LNCAP (cell line): ENCODE data around the gene OTUD1.

Experiments
- TF ChIP-seq, protein P1 (sequence below): fragments of 450-650 bp; IDR thresholded peaks from 2 replicates; pipeline ENCODE4 v1.5.1; 2017; ENCODE audit warnings: mild to moderate bottlenecking

The OTUD1 gene

DNA sequence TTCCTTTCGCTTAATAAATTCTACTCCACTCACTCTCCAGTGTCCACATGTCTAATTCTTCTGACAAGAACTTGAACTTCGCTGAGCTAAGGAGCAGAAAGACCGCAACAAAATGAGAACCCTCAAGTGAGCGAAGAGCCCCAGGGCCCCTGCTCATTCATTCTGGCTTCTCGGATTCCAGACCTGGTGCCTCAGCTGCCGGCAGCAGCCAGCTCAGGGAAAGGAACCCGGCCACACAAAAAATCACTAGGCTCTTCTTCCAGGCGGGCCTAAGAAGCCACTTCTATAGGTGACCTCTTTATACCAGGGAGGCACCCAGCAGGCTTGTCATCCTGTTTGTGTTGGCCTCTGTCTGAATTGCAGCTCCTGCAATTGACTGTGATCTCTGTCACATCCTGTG is 33.3 kb downstream of the OTUD1 start:
- TF ChIP-seq, protein P1, sequence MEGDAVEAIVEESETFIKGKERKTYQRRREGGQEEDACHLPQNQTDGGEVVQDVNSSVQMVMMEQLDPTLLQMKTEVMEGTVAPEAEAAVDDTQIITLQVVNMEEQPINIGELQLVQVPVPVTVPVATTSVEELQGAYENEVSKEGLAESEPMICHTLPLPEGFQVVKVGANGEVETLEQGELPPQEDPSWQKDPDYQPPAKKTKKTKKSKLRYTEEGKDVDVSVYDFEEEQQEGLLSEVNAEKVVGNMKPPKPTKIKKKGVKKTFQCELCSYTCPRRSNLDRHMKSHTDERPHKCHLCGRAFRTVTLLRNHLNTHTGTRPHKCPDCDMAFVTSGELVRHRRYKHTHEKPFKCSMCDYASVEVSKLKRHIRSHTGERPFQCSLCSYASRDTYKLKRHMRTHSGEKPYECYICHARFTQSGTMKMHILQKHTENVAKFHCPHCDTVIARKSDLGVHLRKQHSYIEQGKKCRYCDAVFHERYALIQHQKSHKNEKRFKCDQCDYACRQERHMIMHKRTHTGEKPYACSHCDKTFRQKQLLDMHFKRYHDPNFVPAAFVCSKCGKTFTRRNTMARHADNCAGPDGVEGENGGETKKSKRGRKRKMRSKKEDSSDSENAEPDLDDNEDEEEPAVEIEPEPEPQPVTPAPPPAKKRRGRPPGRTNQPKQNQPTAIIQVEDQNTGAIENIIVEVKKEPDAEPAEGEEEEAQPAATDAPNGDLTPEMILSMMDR: no peak

GRCh38 chr10:23474081-23474480 is 35.2 kb downstream of the OTUD1 start:
- TF ChIP-seq, protein P1: no peak

GRCh38 chr10:23474626-23475025 is 35.8 kb downstream of the OTUD1 start:
- TF ChIP-seq, protein P1: no peak

DNA sequence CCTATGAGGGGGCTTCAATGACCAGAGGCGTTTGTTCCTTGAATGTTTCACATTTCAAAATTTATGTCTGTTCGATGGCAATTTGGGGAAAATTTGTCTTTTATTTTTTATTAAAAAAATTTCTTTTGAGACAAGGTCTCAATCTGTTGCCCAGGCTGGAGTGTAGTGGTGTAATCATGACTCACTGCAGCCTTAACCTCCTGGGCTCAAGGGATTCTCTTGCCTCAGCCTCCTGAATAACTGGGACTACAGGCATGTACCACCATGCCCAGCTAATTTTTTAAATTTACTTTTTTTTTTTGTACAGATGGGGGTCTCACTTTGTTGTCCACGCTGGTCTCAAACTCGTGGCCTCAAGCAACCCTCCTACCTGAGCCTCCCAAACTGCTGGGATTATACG is 39.7 kb downstream of the OTUD1 start:
- TF ChIP-seq, protein P1: no peak

DNA sequence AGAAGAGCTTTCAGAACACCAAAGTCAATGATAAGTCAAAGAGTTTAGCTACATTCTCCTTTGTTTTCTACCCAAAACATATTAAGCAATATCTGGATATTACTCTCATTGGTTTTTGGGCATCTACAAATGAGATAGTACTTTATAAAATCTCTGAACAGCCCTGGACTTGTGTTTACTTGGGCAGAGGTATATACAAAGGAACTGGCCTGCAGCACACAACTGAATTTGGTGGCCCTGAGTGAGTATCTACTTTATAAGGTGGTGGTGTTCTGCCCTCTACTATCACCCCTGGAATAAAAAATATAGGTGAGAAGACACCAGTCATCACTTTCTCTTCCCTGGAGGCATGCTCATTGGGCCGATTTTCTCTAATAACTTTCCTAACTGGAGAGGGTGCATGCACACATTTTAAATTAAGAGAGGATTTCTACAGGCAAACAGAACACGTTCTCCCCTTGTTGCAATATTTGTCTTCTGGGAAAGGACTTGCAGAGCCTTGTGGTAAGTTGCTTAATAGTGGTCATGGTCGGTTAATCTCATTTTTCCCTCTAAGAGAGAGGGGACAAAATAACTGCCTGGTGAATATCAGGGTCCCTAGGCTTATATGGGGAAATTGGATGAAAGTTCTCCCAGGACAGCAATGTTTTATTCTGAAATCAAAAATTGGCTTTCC is 41.1 kb downstream of the OTUD1 start:
- TF ChIP-seq, protein P1: no peak

DNA sequence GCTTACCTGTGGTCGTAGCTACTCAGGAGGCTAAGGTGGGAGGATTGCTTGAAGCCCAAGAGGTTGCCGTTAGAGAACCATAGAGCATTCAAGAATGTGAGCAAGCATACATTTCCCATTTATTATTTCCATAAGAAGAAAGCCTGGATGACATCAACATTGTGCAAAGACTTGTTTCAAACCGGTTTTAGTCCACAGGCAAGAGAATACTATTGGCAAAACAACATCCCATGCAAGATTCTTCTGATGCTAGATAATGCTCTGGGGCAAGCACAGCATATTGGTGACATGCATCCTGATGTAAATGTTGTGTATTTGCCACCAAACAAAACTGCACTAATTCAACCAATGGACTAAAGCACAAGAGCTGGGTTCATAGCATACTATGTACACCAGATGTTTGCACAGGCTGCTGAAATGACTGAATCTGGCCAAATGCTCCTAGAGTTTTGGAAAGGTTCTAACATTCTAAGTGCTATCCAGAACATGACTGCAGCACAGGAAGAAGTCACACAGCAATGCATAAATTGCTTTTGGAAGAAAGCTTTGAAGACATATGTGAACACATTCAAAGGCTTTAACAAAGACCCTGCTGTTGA is 42.6 kb downstream of the OTUD1 start:
- TF ChIP-seq, protein P1: no peak

- TF ChIP-seq, protein P1: no peak
Observed at GRCh38 chr10:23490115-23490514, 51.2 kb downstream of the OTUD1 start.
